ENCODE measurements around the gene SMNDC1.

Gene SMNDC1

GRCh38 chr10:110348336-110348735 lies 43.6 kb upstream of the SMNDC1 start:
- H3K27me3 ChIP-seq (ENCODE audit: insufficient read depth, poor library complexity, severe bottlenecking): no peaks in the 10 kb centered on the region
- no peak overlapping the region for H3K27ac ChIP-seq (replicated peaks)
- DNase-seq (ENCODE audit: low read depth in 1 of 2, low spot score in 1 of 2): no peak
- H3K4me3 ChIP-seq (replicated peaks; ENCODE audit: insufficient read depth, low read length): no peak overlapping the region
- no peak for TF ChIP-seq GABPA (IDR thresholded peaks at IDR 0.05; ENCODE audit: low read depth)
- TF ChIP-seq SPI1 (IDR thresholded peaks at IDR 0.05; ENCODE audit: borderline replicate concordance, low read depth): no peak; the same call in 1 of the 2 replicates

GRCh38 chr10:110346914-110347313 lies 42.2 kb upstream of the SMNDC1 start:
- no peak overlapping the region for H3K27ac ChIP-seq (replicated peaks)
- TF ChIP-seq POLR2AphosphoS5 (IDR thresholded peaks at IDR 0.05; ENCODE audit: low read depth) (no peak), REST (IDR thresholded peaks at IDR 0.05; ENCODE audit: insufficient replicate concordance, low read depth) (no peak), SPI1 (IDR thresholded peaks at IDR 0.05; ENCODE audit: borderline replicate concordance, low read depth) (no peak), CTCF (IDR thresholded peaks at IDR 0.05; ENCODE audit: insufficient read depth, low read length) (no peak), GABPA (IDR thresholded peaks at IDR 0.05; ENCODE audit: low read depth) (no peak)
- H3K4me3 ChIP-seq (replicated peaks; ENCODE audit: insufficient read depth, low read length): no peak overlapping the region
- H3K27me3 ChIP-seq (ENCODE audit: insufficient read depth, poor library complexity, severe bottlenecking): no peaks in the 10 kb centered on the region
- no peak for DNase-seq (ENCODE audit: low read depth in 1 of 2, low spot score in 1 of 2)

GRCh38 chr10:110345286-110345685 lies 40.6 kb upstream of the SMNDC1 start:
- Histone ChIP-seq H3K27me3 (ENCODE audit: insufficient read depth, poor library complexity, severe bottlenecking) (no peaks in the 10 kb centered on the region), H3K4me3 (replicated peaks; ENCODE audit: insufficient read depth, low read length) (no peak overlapping the region), H3K27ac (replicated peaks) (no peak overlapping the region)
- no peak for DNase-seq (ENCODE audit: low read depth in 1 of 2, low spot score in 1 of 2)
- TF ChIP-seq GABPA (IDR thresholded peaks at IDR 0.05; ENCODE audit: low read depth) (no peak), POLR2AphosphoS5 (IDR thresholded peaks at IDR 0.05; ENCODE audit: low read depth) (no peak), SPI1 (IDR thresholded peaks at IDR 0.05; ENCODE audit: borderline replicate concordance, low read depth) (no peak), CTCF (IDR thresholded peaks at IDR 0.05; ENCODE audit: insufficient read depth, low read length) (no peak), REST (IDR thresholded peaks at IDR 0.05; ENCODE audit: insufficient replicate concordance, low read depth) (no peak)

- no peak for TF ChIP-seq POLR2AphosphoS5 (IDR thresholded peaks at IDR 0.05; ENCODE audit: low read depth)
- TF ChIP-seq REST (IDR thresholded peaks at IDR 0.05; ENCODE audit: insufficient replicate concordance, low read depth): no peak
- no peak for TF ChIP-seq GABPA (IDR thresholded peaks at IDR 0.05; ENCODE audit: low read depth)
- TF ChIP-seq CTCF (IDR thresholded peaks at IDR 0.05; ENCODE audit: insufficient read depth, low read length): no peak
- TF ChIP-seq SPI1 (IDR thresholded peaks at IDR 0.05; ENCODE audit: borderline replicate concordance, low read depth): no peak
- Histone ChIP-seq H3K27me3 (ENCODE audit: insufficient read depth, poor library complexity, severe bottlenecking) (no peaks in the 10 kb centered on the region), H3K27ac (replicated peaks) (no peak overlapping the region), H3K4me3 (replicated peaks; ENCODE audit: insufficient read depth, low read length) (no peak overlapping the region)
- peak in 1 of 2 experiments; percentile 6 for DNase-seq (ENCODE audit: low read depth in 1 of 2, low spot score in 1 of 2)
These were observed 39.9 kb upstream of the SMNDC1 start for GRCh38 chr10:110344622-110345021.
